Right lobe of liver (tissue), 6 donors: Measurements from ENCODE around the gene MYO3A. TPM values are rescaled to one million over a fixed set of nuclear protein-coding genes. Genes with fewer than 3 reads are reported as not detected.

Experiments used
- ATAC-seq, 4 donors: fragments of 200-7000 bp; cut with Tn5 transposase; one replicate each; pipeline ENCODE4 v1.9.1; 2020; ENCODE audit warnings: mild to moderate bottlenecking in 4 of 4, moderate library complexity in 4 of 4
- DNase-seq, 3 donors: peaks; one replicate each; pipeline ENCODE4 v3.0.0-alpha.2; 2020
- H3K27ac ChIP-seq, 3 donors: fragments of 200-600 bp; one replicate each; pipeline ENCODE4 v1.8.0; 2022
- H3K27me3 ChIP-seq, 2 donors: fragments of 200-600 bp; one replicate each; pipeline ENCODE4 v1.8.0; 2022
- H3K36me3 ChIP-seq, 4 donors: fragments of 200-600 bp; sonication (generic) in 1 of 4; one replicate each; pipeline versions ENCODE4 v1.5.1 to v1.8.0; 2017 to 2022; ENCODE audit warnings: control low read depth in 1 of 4
- H3K4me1 ChIP-seq, 4 donors: fragments of 200-600 bp; sonication (generic) in 1 of 4; one replicate each; pipeline versions ENCODE4 v1.5.1 to v1.8.0; 2017 to 2022; ENCODE audit warnings: control low read depth in 1 of 4
- H3K4me3 ChIP-seq, 3 donors: fragments of 200-600 bp; one replicate each; pipeline ENCODE4 v1.8.0; 2022
- H3K9me3 ChIP-seq, 4 donors: fragments of 200-600 bp; sonication (generic) in 1 of 4; one replicate each; pipeline versions ENCODE4 v1.5.1 to v1.8.0; 2017 to 2022; ENCODE audit warnings: control low read depth in 1 of 4
- CTCF ChIP-seq, 4 donors: fragments of 200-600 bp in 3 of 4; fragments of 450-650 bp in 1 of 4; IDR thresholded peaks; one replicate each; pipeline versions ENCODE4 v1.5.1 to v1.8.0; 2016 to 2022; ENCODE audit warnings: antibody characterized with exemption in 4 of 4, mild to moderate bottlenecking in 2 of 4
- POLR2A ChIP-seq: fragments of 450-650 bp; IDR thresholded peaks from one replicate; pipeline ENCODE4 v1.6.1; 2017; ENCODE audit warnings: antibody characterized with exemption, mild to moderate bottlenecking
- WGBS: methylation state at CpG from one replicate; pipeline ENCODE4 v1.1.6; 2018; ENCODE audit warnings: low coverage, low lambda C conversion rate; ENCODE audit not compliant: insufficient coverage; ENCODE audit errors: missing lambda C conversion rate; 5-methylcytosine and 5-hydroxymethylcytosine counted together
- intact Hi-C, 2 donors: fragments of 100-400 bp; cut with DNase I; formaldehyde crosslinking; loops; one replicate each; pipeline versions ENCODE4 v1.11.2 to v1.14.1; 2022
- total RNA-seq, 6 experiments: library from RNA; depleted of rRNA in 2 of 6; stranded (reverse); fragments of >200 nt in 2 of 6; fragmentation: NEBNext Ultra II Directional in 3 of 6; extraction: Animal tissue kit (Norgen Biotek cat#: 25700) in 3 of 6; gene quantifications; one replicate each; pipeline versions ENCODE4 v1.1.0 to v1.2.4, GENCODE V29; 2016 to 2023
- donor health status: DM: no; HTN: yes; CAD: no.
- donor health status: DM: no; HTN: no; CAD: no.
- donor health status: DM: no; HTN: no; CAD: no.
- donor health status: DM: no; HTN: yes; CAD: no.
- donor health status: DM: no; HTN: yes; CAD: no.

The MYO3A gene
- total RNA-seq, 6 experiments from 2014 or later: 0.04 to 0.12 (median 0.12) TPM; not detected in 3

DNA sequence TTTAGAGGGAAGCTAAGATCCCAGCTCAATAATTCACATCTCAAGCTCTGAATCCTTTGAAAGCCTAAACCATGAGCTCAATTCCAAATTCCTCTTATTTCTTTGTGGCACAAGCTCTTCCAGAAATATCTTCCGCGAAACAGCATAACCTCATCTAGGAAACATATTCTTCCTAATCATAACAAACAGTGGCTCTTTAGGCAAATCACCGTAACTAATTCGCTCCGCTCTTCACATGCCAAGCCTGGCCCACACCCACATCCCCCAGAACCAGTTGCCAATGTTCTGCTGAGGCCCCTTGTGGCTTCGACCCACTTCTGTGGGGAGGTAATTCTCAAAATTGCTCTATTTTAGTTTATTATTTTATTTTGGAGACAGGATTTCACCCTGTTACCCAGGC, 301.7 kb downstream of the MYO3A start:
- H3K36me3 ChIP-seq: no peaks in the 10 kb centered on the region
- DNase-seq (no peak), ATAC-seq (no peak)
- no peaks in the 10 kb centered on the region for H3K4me1 ChIP-seq
- intact Hi-C loops: no loop called here
- 86% methylated on average over 6 of the region's 6 CpGs for WGBS
- no peaks in the 10 kb centered on the region for H3K9me3 ChIP-seq
- H3K4me3 ChIP-seq: no peak overlapping the region
- no peak overlapping the region for H3K27ac ChIP-seq
- no peak for TF ChIP-seq CTCF (IDR thresholded peaks at IDR 0.05)
- TF ChIP-seq POLR2A: no peak
- H3K27me3 ChIP-seq: no peaks in the 10 kb centered on the region

GRCh38 chr10:26238378-26238777, 304.3 kb downstream of the MYO3A start:
- TF ChIP-seq CTCF (IDR thresholded peaks at IDR 0.05): no peak
- no peak for TF ChIP-seq POLR2A
- H3K27me3 ChIP-seq: no peaks in the 10 kb centered on the region
- 67% methylated on average over 2 of the region's 2 CpGs for WGBS

GRCh38 chr10:26242706-26243350, 308.8 kb downstream of the MYO3A start:
- Histone ChIP-seq H3K4me3 (no peak overlapping the region), H3K4me1 (no peaks in the 10 kb centered on the region), H3K27ac (no peak overlapping the region), H3K36me3 (no peaks in the 10 kb centered on the region), H3K9me3 (no peaks in the 10 kb centered on the region), H3K27me3 (no peaks in the 10 kb centered on the region)
- no peak for ATAC-seq
- WGBS: 29% methylated on average over 5 of the region's 5 CpGs
- DNase-seq: no peak
- intact Hi-C loops: no loop called here
- TF ChIP-seq POLR2A (no peak), CTCF (IDR thresholded peaks at IDR 0.05) (no peak)

More at GRCh38 chr10:26238378-26238777, 304.3 kb downstream of the MYO3A start:
- H3K9me3 ChIP-seq: no peaks in the 10 kb centered on the region
- no peaks in the 10 kb centered on the region for H3K4me1 ChIP-seq
- ATAC-seq (no peak), DNase-seq (no peak)
- intact Hi-C loops: no loop called here
- H3K4me3 ChIP-seq: no peak overlapping the region
- no peaks in the 10 kb centered on the region for H3K36me3 ChIP-seq
- H3K27ac ChIP-seq: no peak overlapping the region

GRCh38 chr10:26243351-26243720, 309.3 kb downstream of the MYO3A start:
- TF ChIP-seq POLR2A (no peak), CTCF (IDR thresholded peaks at IDR 0.05) (no peak)
- intact Hi-C loops: no loop called here
- Histone ChIP-seq H3K9me3 (no peaks in the 10 kb centered on the region), H3K4me1 (no peaks in the 10 kb centered on the region), H3K27me3 (no peaks in the 10 kb centered on the region), H3K27ac (no peak overlapping the region), H3K36me3 (no peaks in the 10 kb centered on the region), H3K4me3 (no peak overlapping the region)
- DNase-seq (no peak), ATAC-seq (no peak)
- WGBS: 54% methylated on average over 2 of the region's 5 CpGs
